PC-3 (cell line): ENCODE data around the gene CLEC2A. TPM values are rescaled to one million over a fixed set of nuclear protein-coding genes. Genes with fewer than 3 reads are reported as not detected.

Experiments used
- ATAC-seq: fragments of 200-7000 bp; cut with Tn5 transposase; 2 replicates; pipeline ENCODE4 v1.9.1; 2020; ENCODE audit warnings: mild to moderate bottlenecking, moderate library complexity
- BruUV-seq: library from RNA; stranded (reverse); fragments of 400-500 nt; replicated peaks from 2 replicates; lab custom pipeline; 2021; lab: Mats Ljungman, UMichigan
- CTCF ChIA-PET: fragments of 300-600 bp; sonication (Branson Sonifier 250); formaldehyde crosslinking; loops from one replicate; lab custom pipeline; 2022; ENCODE audit warnings: antibody characterized with exemption; lab: Charles Lee
- POLR2A ChIA-PET: fragments of 300-600 bp; sonication (Branson Sonifier 250); formaldehyde crosslinking; loops from one replicate; lab custom pipeline; 2022; ENCODE audit warnings: antibody characterized with exemption; ENCODE audit not compliant: unreplicated experiment; lab: Charles Lee
- DNase-seq: peaks from one replicate; pipeline ENCODE4 v3.0.0-alpha.2; 2015
- H2AFZ ChIP-seq: fragments of 300-600 bp; sonication (generic); 2 replicates; pipeline ENCODE4 v1.6.0; 2016; ENCODE audit warnings: antibody characterized with exemption, low read length
- H3F3A ChIP-seq: fragments of 300-600 bp; sonication (generic); one replicate; pipeline ENCODE4 v1.6.0; 2017; ENCODE audit warnings: antibody characterized with exemption, low read length, control low read depth, mild to moderate bottlenecking; ENCODE audit not compliant: unreplicated experiment
- H3K27ac ChIP-seq: fragments of 300-600 bp; sonication (generic); 2 replicates; pipeline ENCODE4 v1.5.1; 2016; ENCODE audit warnings: mild to moderate bottlenecking, low read length
- H3K27me3 ChIP-seq: fragments of 300-600 bp; sonication (generic); 2 replicates; pipeline ENCODE4 v1.6.1; 2016; ENCODE audit warnings: low read length, mixed read lengths
- H3K36me3 ChIP-seq: fragments of 300-600 bp; sonication (generic); 2 replicates; pipeline ENCODE4 v1.6.1; 2016; ENCODE audit warnings: low read depth, mixed run types, low read length, mixed read lengths
- H3K4me1 ChIP-seq: fragments of 300-600 bp; sonication (generic); 2 replicates; pipeline ENCODE4 v1.5.1; 2016; ENCODE audit warnings: low read length; ENCODE audit not compliant: insufficient read depth
- H3K4me2 ChIP-seq: fragments of 300-600 bp; sonication (generic); 2 replicates; pipeline ENCODE4 v1.6.0; 2016; ENCODE audit warnings: low read length
- H3K4me3 ChIP-seq: fragments of 300-600 bp; sonication (generic); 2 replicates; pipeline ENCODE4 v1.5.1; 2016; ENCODE audit warnings: mild to moderate bottlenecking, low read length, mixed read lengths
- H3K79me2 ChIP-seq: fragments of 300-600 bp; sonication (generic); 2 replicates; pipeline ENCODE4 v1.6.1; 2017; ENCODE audit warnings: low read length, mixed read lengths
- H3K9ac ChIP-seq: fragments of 300-600 bp; sonication (generic); 2 replicates; pipeline ENCODE4 v1.6.0; 2016; ENCODE audit warnings: mild to moderate bottlenecking, low read length
- H3K9me2 ChIP-seq: fragments of 300-600 bp; sonication (generic); replicated peaks from 2 replicates; pipeline ENCODE4 v1.6.1; 2016; ENCODE audit warnings: mixed run types, low read length, mixed read lengths
- H3K9me3 ChIP-seq: fragments of 300-600 bp; sonication (generic); 2 replicates; pipeline ENCODE4 v1.6.1; 2016; ENCODE audit warnings: low read length, mixed read lengths
- H4K20me1 ChIP-seq: fragments of 300-600 bp; sonication (generic); 2 replicates; pipeline ENCODE4 v1.6.1; 2016; ENCODE audit warnings: low read length, mixed read lengths
- EZH2 ChIP-seq: fragments of 300-600 bp; sonication (generic); IDR thresholded peaks from one replicate; pipeline ENCODE4 v1.6.1; 2017; ENCODE audit warnings: antibody characterized with exemption, mild to moderate bottlenecking, low read length; ENCODE audit not compliant: unreplicated experiment
- EZH2phosphoT487 ChIP-seq: fragments of 300-600 bp; sonication (generic); IDR thresholded peaks from 2 replicates; pipeline ENCODE4 v1.6.1; 2018; ENCODE audit warnings: mild to moderate bottlenecking, antibody characterized with exemption, low read length, borderline replicate concordance
- intact Hi-C: fragments of 100-400 bp; cut with micrococcal nuclease; formaldehyde crosslinking; loops from 2 replicates; pipeline ENCODE4 v1.9.0; 2023
- total RNA-seq: library from RNA; depleted of rRNA; stranded (reverse); fragments of >200 nt; gene quantifications from 2 replicates; pipeline ENCODE4 v1.2.3, GENCODE V29; 2014
- TF ChIP-seq, protein P1 (sequence below): fragments of 300-600 bp; sonication (generic); conservative IDR thresholded peaks from 2 replicates; pipeline ENCODE4 v1.5.1; 2017; ENCODE audit warnings: antibody characterized with exemption, low read depth, mild to moderate bottlenecking, low read length

The CLEC2A gene
- total RNA-seq, 1 experiment from 2014 or later, result not detected

GRCh38 chr12:9872162-9872561 is 60.0 kb downstream of the CLEC2A start:
- intact Hi-C loops, result no loop called here
- H3K9ac ChIP-seq, result no peak overlapping the region
- CTCF ChIA-PET, result no interaction called here
- no peak overlapping the region for H2AFZ ChIP-seq
- no peaks in the 10 kb centered on the region for H3K9me2 ChIP-seq
- no peak overlapping the region for H3K4me2 ChIP-seq
- ATAC-seq, result no peak
- peaks cover 13% of the 10 kb centered on the region; the same call in 1 of the 2 replicates for H3K4me1 ChIP-seq
- no peaks in the 10 kb centered on the region for H3K79me2 ChIP-seq
- H3K27ac ChIP-seq, result no peak overlapping the region
- TF ChIP-seq, protein P1, sequence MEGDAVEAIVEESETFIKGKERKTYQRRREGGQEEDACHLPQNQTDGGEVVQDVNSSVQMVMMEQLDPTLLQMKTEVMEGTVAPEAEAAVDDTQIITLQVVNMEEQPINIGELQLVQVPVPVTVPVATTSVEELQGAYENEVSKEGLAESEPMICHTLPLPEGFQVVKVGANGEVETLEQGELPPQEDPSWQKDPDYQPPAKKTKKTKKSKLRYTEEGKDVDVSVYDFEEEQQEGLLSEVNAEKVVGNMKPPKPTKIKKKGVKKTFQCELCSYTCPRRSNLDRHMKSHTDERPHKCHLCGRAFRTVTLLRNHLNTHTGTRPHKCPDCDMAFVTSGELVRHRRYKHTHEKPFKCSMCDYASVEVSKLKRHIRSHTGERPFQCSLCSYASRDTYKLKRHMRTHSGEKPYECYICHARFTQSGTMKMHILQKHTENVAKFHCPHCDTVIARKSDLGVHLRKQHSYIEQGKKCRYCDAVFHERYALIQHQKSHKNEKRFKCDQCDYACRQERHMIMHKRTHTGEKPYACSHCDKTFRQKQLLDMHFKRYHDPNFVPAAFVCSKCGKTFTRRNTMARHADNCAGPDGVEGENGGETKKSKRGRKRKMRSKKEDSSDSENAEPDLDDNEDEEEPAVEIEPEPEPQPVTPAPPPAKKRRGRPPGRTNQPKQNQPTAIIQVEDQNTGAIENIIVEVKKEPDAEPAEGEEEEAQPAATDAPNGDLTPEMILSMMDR, result no peak
- TF ChIP-seq EZH2phosphoT487 (no peak), EZH2 (no peak)
- H3K4me3 ChIP-seq, result no peak overlapping the region
- no peaks in the 10 kb centered on the region for H3K36me3 ChIP-seq
- no peaks in the 10 kb centered on the region for H3K9me3 ChIP-seq
- H3F3A ChIP-seq, result no peaks in the 10 kb centered on the region
- no peak for DNase-seq
- POLR2A ChIA-PET, result no interaction called here
- BruUV-seq, result no TSS peak
- H3K27me3 ChIP-seq, result no peaks in the 10 kb centered on the region; the same call in 1 of the 2 replicates
- no peaks in the 10 kb centered on the region for H4K20me1 ChIP-seq

DNA sequence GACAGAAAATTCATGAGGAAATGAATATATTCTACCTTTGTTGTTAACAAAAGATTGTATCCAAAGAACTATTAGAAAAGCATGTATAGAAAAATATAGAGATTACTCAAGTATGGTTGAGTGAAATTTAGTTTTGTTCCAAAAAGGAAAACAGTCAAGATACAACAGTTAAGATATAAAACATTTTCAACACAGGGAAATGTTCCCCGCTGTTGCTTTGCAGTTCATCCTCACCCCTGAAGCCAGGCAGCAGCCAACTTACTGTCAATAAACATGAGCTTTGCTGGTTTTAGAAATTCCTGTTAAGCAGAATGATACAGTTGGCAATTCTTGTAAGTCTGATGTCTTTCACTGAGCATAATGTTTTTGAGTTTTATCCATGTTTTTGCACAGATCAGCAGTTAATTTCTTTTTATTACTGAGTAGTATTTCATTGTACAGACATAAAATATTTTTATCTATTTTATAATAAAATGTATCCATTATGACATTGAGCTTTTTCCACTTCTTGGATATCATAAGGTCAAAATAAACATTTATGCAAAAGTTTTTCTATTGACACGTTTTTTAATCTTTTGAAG is 61.8 kb downstream of the CLEC2A start:
- TF ChIP-seq, protein P1, result no peak
- TF ChIP-seq EZH2phosphoT487, result no peak
- no peak for TF ChIP-seq EZH2
- ChIA-PET POLR2A (no interaction called here), CTCF (no interaction called here)
- Histone ChIP-seq H3K36me3 (no peaks in the 10 kb centered on the region), H4K20me1 (no peaks in the 10 kb centered on the region), H3K79me2 (no peaks in the 10 kb centered on the region), H3K9me2 (no peaks in the 10 kb centered on the region), H2AFZ (no peak overlapping the region; the same call in 1 of the 2 replicates), H3F3A (no peaks in the 10 kb centered on the region), H3K4me3 (peak overlapping the region; percentile 70), H3K27ac (no peak overlapping the region), H3K9me3 (no peaks in the 10 kb centered on the region), H3K4me1 (peaks cover 13% of the 10 kb centered on the region; the same call in 1 of the 2 replicates), H3K9ac (no peak overlapping the region), H3K4me2 (peak overlapping the region; percentile 95), H3K27me3 (no peaks in the 10 kb centered on the region; the same call in 1 of the 2 replicates)
- DNase-seq, result peak; percentile 3
- intact Hi-C loops, result no loop called here
- no TSS peak for BruUV-seq
- no peak for ATAC-seq
